HG02885 (cell line): Measurements from ENCODE around the gene LSAMP.

Source experiments
- ATAC-seq: cut with Tn5 transposase; IDR thresholded peaks from one replicate; pipeline ENCODE4 v1.9.1; 2021; ENCODE audit warnings: mild to moderate bottlenecking; ENCODE audit not compliant: unreplicated experiment, poor library complexity

The LSAMP gene

DNA sequence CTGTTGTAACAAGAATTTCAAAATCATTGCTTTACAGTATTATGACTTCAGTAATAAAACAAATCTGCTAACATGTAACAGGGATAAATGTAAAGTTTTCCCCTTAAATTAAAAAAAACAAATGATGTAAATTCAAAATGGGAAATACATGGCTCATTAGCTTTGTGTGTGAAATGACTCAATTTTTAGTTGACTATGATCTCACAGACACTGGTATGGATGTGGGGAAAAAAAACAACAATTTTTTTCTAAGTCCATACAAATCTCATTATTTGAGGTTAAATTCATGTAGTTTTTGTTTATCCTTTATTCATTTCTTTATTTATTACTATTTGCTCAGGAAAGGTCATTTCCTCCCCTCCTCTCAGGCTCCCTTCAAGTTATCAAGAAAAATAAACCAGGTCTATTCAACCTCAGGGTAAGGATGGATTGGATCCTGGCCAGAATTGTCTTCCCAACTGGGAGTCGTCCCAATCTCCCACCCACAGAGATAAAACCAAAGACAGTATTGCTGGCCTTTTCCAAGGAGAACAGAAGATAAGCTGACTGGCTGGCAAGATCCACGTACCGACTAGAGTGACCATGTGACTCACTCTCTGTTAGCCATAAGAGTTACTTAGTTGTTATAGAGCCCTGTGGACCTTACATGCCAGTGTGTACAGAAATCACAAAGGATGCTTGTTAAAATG, 448.7 kb downstream of the LSAMP start:
- ATAC-seq = no peak

DNA sequence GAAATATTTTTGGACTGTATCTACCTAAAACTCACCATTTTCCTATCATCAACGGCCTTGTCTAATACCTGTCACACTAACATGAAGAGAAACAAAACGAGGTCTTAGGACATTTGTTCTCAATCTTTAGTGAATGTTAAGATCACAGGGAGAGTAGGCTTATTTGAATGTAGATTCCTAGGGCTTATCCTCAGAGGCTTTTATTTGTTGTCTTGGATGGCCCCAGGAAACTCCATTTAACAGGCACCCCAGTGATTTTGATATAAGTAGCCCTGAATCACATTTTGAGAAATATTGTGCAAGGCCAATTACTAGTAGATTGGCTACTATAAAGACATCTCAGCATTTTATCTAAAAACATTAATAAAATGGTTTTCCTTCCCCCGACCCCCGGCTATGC, 454.6 kb downstream of the LSAMP start:
- no peak for ATAC-seq

DNA sequence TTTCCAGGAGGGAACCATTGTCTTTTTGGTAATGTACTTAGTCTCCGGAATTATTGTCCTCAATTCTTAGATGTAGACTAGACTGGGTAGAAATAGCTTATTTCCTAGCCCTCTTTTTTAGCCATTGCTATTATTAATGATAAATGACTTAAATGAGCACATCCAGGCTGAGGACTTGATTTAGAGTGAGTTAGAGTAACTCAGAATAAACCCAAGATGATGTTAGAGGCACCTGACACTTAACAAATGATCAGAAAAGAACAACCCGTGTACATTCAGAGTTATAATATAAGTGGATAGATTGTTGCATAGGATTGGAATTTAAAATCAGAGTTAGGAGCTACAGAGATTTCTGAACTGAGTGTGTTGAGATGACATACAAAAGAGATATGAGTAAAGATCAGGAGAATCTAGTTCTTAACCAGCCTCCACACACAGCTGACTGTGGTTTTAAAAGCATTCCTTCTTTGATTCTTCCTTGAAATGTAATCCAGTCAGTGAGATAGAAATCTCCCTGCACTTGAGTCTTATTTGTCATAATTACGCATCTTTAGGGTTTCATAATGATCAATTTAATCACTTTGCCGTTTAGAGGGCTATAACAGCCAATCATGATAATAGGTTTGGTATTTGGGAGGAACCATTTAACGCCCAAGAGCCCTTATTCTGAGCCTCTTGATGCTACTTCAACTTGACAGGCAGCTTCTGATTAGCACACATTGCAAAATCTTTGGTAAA, 455.4 kb downstream of the LSAMP start:
- ATAC-seq = no peak

DNA sequence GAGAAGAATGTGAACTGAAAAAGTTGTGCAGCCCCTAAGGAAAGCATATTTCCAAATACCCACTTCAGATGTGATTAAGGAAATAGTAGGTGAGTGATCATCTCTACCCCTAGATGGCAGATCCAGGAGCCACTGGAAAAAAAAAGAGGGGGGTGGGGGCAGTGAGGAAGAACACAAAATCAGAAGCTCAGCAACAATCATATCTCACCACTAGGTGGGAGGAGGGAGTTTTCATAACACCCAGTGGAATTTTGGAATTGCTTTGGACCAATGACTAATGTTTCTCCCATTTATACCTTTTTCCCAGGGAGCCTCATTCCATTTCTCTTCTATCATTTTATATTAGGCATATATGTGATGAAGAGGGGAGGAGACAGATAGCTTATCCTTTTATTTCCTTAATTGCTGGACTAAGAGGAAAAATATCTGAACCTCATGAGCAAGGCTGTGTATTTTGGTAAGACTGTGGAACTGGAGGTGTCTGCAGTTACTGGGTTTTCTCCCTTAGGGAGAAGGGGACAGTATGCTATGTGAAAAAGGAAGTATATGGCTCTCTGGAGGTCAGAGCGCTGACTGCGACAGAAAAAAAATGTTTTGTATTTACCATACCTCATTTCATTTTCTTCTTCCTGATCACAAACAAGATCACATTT, 458.6 kb downstream of the LSAMP start:
- ATAC-seq = no peak

DNA sequence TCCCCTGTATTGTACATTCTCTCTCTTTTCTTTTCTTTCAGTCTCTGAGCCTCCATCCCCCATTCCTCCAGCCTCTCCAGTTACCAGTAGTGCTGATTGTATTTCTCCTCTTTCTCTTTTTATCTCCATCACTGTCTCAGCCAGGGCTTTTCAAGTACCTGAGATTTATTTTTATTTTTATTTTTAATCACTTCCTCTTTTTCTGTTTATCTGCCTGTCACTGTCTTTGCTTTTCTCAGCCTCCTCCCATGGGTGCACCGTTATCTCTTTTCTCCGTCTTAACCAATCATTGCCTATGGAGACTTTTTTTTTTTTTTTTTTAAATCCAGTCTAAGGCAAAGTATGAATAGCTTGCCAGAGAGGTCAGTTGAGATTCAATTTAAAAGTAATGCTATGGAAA, 462.7 kb downstream of the LSAMP start:
- peak; percentile 40 for ATAC-seq

DNA sequence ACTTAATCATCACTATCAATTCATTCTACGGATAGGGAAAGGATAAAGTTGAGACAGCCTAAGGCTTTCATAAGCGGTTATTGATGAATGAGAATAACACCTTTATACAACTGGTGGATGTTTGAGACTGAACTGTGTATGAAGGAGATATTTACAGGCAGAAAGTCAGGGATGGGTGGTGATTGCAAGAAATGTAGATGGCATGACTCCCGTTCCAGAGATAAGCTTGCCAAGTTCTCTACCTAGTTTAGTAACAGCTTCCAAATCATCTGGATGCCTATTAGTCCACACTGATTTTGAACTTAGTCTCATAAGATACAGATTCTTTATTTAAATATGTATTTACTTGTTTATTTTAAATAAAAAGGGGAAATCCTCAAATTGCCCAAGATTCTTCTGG, 463.2 kb downstream of the LSAMP start:
- no peak for ATAC-seq

DNA sequence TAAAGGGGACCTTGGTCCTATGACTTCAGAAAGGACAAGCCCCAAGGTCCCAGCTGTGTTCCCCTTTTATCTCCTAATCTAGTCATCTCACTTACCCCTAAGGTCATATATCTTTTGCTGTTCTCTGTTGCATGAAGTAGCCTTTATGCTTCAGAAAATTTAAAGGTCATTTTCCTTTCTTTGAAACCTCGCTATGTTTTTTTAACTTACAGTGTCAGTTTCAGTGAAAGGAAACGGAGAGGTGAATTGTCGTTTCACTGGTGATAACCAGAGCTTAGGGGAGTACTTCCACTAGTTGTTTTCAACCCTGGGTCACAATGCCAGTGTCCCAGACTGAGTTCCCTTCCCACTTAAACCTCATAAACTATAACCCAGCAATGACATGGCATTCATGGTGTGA, 464.6 kb downstream of the LSAMP start:
- peak; percentile 70 for ATAC-seq

DNA sequence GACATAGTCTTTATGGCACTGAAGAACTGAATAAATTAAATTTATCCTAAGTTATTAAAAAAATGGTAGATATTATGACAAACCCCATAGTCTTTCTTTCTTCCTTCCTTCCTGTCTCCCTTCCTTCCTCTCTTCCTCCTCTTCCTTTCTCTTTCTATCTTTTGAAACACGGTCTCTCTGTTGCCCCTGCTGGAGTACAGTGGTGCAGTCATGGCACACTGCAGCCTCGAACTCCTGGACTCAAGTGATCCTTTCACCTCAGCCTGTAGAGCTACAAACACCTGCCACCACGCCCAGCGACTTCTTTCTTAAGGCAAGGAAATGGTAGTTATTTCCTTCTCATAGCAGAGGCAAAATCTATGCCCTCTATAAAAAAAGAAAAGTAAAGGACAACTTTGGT, 467.4 kb downstream of the LSAMP start:
- ATAC-seq = no peak

DNA sequence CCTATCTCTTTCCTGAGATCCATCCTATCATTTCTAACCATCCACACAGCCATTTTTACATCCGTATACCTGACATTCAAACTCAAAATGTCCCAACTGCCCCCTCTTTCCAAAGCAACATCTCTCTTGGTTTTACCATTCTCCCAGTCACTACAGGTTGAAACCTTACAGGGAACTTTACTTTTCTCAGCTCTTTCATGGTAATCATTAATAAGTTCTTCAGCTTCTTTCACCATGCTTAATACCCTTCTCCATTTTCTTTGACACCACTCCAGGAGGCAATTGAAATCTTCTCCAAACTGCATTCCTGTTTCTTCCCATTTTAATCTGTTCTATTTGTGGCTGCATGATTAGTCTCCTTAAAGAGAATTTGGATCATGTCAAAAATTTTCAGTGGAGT, 469.5 kb downstream of the LSAMP start:
- ATAC-seq = no peak

DNA sequence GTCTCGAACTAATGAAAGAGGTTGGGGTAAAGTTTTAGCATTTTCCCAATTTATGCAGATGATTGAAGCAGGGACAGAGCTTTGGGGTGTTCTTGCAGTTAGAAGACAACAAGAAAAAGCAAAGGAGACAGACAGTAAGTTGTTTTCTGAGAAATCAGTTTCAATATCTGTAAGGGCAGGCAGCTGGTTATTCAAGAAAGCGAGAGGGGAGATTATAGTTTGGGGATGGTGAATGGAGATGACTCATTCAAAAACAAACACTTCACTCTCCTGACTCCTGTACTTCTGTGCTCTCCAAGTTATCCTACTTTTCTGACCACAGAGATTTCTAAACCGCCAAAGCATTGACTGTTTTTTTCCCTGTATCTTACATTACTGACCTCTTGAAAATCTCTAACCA, 469.9 kb downstream of the LSAMP start:
- peak; percentile 79 for ATAC-seq

DNA sequence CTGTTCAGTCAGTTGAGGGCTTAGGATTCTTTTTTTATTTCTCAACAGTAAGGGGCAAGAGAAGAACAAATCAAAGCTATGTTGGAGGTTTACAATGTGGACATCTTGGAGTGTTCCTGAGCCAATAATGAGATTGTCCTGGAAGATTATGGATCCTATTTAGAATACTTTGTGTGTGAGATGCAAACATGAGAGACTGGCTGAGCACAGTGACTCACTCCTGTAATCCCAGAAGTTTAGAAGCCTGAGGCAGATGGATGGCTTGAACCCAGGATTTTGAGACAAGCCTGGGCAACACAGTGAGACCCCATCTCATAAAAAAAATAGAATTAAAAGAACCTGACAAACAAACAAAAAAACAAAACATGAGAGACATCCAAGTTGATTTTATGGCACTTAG, 470.3 kb downstream of the LSAMP start:
- no peak for ATAC-seq

DNA sequence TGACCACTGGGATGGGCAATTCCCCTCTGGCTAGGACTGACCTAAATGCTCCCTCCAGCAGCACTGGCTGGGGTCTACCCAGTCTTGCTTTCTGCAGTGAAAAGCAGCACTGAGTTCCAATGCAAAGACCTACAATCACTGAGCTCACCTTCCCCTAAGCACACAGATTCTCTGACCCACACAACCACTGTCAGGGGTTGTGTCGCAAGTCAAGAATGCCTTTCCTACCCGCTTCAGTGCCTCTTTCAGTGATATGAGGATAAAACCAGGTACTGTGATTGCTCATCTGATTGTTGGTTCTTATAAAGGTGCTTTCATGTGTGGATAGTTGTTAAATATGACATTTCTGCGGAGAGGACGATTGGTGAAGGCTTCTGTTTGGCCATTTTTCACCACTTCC, 476.4 kb downstream of the LSAMP start:
- ATAC-seq = no peak

DNA sequence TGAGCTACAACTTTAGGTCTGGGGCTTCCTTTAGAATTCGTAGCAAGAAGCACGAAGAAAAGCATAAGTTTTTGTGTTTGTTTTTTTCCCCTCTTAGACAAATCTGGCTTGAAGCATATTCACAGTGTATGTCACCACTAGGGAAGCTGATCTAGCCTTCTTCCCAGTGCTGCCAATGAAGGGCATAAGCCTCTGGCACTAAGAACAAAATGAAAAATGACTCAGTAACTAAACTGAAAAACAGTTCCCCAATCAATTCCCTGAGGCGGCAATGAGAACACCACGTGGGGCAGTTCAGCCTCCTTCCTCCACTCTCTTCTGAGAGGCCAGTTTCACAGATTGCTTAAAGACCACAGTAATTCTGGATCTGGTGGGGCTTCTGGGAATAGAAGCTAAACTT, 483.9 kb downstream of the LSAMP start:
- no peak for ATAC-seq

DNA sequence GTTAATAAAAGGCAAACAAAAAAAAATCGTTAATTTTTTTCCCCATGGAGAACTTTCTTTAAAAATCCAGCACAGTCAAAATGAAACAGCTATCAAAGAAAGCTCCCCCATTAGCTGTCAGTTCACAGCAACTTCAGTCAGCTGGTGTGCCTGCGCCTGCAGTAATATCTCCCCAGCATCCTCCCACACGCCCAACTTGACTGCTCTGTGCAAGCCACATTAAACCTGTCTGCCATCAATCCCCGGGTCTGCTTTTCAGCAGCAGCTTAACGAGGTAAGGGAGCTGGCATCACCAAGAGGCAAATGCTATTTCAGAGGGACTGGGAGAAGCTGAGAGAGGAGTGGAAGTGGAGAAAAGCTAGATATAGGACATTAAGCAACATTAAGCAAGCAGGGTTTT, 484.5 kb downstream of the LSAMP start:
- ATAC-seq = peak; percentile 97

DNA sequence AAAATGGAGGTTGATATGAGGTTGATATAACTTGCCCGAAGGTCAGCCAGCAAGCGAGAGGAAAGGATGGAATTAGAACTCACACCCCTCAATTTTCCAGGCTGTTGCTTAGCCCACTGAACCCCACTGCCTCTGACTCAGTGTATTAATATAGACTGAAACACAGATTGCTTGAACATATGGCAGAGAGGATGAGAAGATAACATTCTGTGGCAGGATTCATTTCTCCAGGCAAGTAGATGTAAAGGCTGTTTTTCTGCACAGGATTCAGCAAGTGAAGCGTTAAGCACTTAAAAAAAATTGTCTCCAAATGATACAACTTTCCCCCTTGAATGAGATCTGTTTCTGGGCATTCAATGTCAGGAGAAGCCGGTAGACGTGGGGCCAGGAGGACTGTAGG, 486.8 kb downstream of the LSAMP start:
- no peak for ATAC-seq

DNA sequence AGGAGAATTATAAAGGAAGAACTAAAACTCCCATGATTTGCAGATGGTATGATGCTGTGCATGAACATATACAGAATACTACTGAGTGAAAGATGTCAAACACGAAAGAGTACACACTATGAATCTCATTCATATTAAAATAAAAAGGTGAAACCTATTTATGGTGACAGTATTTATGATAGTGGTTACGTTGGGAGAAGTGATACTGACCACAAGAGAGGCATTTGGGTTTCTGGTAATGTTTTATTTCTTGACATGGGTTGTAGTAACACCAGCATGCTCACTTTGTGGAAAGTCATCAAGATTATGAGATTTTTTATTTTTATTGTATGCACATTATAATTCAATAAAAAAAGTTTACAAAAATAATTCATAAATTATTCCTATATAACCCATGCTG, 498.0 kb downstream of the LSAMP start:
- no peak for ATAC-seq

DNA sequence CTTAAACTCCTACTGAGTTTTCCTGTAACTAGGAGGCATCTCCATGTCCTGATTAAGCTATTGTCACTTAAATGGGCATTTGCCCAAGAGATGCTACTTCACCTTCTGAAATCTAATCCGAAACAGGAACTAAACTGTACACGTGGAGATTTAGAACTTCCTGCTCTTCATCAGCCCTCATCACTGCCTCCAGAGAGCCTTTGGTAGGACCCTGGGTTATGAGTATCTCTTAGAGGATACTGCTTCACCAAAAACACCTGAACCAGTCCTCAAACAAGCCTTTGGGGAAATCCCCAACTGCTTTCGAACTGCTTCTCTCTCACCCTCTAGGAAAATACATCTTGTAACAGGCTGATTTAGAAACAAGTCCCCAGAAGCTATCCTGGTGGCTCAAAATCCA, 501.7 kb downstream of the LSAMP start:
- peak; percentile 75 for ATAC-seq

DNA sequence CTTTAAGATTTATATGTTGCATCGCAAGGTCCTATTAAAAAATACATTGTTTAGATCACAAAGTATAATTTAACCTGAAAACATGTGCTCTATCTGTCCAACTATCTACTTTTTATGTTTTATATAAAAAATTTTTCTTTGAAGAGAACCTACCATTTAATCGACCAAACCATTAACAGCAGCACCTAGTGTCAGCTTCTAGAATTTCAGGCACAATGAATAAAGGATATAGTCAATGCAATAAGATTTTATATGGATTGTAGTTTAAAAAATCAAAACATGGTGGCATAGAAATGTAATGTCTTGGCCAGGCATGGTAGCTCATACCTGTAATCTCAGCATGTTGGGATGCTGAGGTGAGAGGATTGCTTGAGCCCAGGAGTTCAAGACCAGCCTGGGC, 508.2 kb downstream of the LSAMP start:
- ATAC-seq = no peak

DNA sequence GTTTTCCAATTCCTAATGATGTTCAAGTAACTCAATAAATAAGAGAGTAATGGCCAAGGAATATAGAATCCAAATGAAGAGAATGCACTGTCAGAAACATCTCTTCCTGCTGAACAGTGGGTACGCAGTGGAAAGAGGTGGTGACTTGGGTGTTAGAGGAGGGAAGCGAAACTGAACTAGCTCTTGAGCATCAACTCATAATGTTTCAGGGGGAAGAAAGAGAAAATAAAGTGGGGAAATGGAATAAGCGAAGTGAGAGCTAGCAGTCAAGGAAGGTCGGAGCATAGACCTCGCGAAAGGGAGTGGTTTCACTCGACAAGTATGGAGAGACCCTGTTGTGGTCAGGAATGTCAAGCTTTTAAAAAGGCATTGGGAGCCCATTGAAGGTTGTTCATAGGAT, 512.5 kb downstream of the LSAMP start:
- no peak for ATAC-seq

DNA sequence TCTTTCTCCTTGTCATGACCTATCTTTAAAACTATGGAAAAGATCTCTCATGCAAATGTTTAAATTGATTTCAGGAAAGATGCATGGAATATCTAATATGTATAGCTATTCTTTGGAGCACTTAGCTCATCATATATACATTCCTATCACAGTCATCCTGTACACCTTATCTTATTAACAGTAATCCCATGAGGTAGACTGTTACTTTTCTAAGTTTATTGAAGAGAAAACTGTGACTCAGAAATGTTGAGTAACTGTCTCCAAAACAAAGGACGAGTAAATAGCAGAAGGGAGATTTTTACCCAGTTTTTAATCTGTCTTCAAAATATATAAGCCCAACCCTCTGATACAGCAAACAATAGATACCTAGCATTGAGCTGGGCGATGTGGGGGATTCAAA, 513.7 kb downstream of the LSAMP start:
- ATAC-seq = no peak

DNA sequence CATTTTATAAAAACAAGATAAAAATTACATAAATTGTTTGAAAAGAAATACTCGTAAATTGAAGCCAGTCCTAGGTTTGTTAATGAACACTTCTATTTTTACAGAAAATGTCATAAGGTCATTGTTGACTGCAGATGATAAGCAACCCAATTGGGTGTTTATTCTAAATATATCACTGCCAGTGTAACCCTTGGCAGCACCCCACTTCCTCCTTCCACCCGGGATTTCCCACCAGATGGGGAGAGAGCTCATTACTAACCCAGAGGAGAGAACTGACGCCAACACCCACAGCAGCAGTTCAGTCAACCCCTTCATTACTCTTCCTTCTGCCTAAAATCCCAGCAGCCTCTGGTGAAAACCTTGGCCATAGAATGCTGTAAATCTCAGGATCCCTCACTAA, 514.4 kb downstream of the LSAMP start:
- ATAC-seq = peak; percentile 46

DNA sequence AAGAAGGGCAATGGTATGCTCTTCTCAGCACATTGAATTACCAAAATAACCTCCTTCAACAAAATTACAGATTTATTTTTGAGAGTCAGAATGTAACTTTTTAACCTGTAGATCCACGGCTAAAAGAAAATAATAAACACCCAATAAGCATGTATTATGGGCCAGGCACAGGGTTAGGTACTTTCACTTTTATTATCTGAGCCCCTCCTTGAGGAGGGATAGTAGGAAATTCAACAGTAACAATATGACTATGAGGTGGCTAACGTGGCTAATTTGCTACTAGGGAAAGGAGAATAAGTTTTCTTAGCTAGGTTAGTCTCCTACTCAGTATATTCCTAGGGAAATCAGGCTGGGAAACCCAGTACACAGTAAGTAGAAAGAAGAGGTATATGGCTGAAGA, 515.1 kb downstream of the LSAMP start:
- peak; percentile 37 for ATAC-seq
